DND-41 (cell line): ENCODE measurements around the gene ANKRD6.

Experiments used
- ATAC-seq: fragments of 200-7000 bp; cut with Tn5 transposase; 3 replicates; pipeline ENCODE4 v1.9.1; 2021; ENCODE audit warnings: low read depth; ENCODE audit not compliant: insufficient read depth
- DNase-seq: peaks from one replicate; pipeline ENCODE4 v3.0.0-alpha.2; 2020
- H2AFZ ChIP-seq: 2 replicates; pipeline ENCODE4 v1.6.0; 2012; ENCODE audit warnings: low read depth, low read length
- H3K27ac ChIP-seq: 2 replicates; pipeline ENCODE4 v1.5.1; 2012; ENCODE audit warnings: low read length, inconsistent platforms
- H3K27me3 ChIP-seq: fragments of 200-600 bp; sonication (generic); 2 replicates; pipeline ENCODE4 v1.6.0; 2012; ENCODE audit warnings: low read length, mild to moderate bottlenecking, inconsistent platforms; ENCODE audit not compliant: insufficient read depth, poor library complexity
- H3K36me3 ChIP-seq: 2 replicates; pipeline ENCODE4 v1.5.1; 2012; ENCODE audit warnings: low read length, inconsistent platforms; ENCODE audit not compliant: insufficient read depth
- H3K4me1 ChIP-seq: 2 replicates; pipeline ENCODE4 v1.5.1; 2012; ENCODE audit warnings: mild to moderate bottlenecking, low read length; ENCODE audit not compliant: insufficient read depth
- H3K4me2 ChIP-seq: 2 replicates; pipeline ENCODE4 v1.6.0; 2012; ENCODE audit warnings: mild to moderate bottlenecking, moderate library complexity, low read length, inconsistent platforms; ENCODE audit not compliant: insufficient read depth
- H3K4me3 ChIP-seq, 2 experiments: fragments of 200-600 bp in 1 of 2; shearing (Covaris generic) in 1 of 2; 2 replicates each; pipeline ENCODE4 v1.5.1; 2012 to 2016; ENCODE audit warnings: inconsistent platforms in 2 of 2, low read length in 2 of 2, mild to moderate bottlenecking in 2 of 2, low read depth in 1 of 2, moderate library complexity in 1 of 2
- H3K79me2 ChIP-seq: 2 replicates; pipeline ENCODE4 v1.6.0; 2012; ENCODE audit warnings: low read length, inconsistent platforms; ENCODE audit not compliant: insufficient read depth
- H3K9ac ChIP-seq: 2 replicates; pipeline ENCODE4 v1.6.0; 2012; ENCODE audit warnings: low read depth, mild to moderate bottlenecking, inconsistent platforms, low read length, moderate library complexity
- H3K9me3 ChIP-seq: 2 replicates; pipeline ENCODE4 v1.5.1; 2012; ENCODE audit warnings: low read length, moderate library complexity, mild to moderate bottlenecking, inconsistent platforms; ENCODE audit not compliant: insufficient read depth, severe bottlenecking
- H4K20me1 ChIP-seq: 2 replicates; pipeline ENCODE4 v1.6.0; 2012; ENCODE audit warnings: low read length; ENCODE audit not compliant: insufficient read depth
- CTCF ChIP-seq: IDR thresholded peaks from 2 replicates; pipeline ENCODE4 v1.5.1; 2012; ENCODE audit warnings: borderline replicate concordance, low read length, moderate library complexity, mild to moderate bottlenecking; ENCODE audit not compliant: poor library complexity, severe bottlenecking; ENCODE audit errors: extremely low read depth
- EZH2 ChIP-seq: IDR thresholded peaks from 3 replicates; pipeline ENCODE4 v1.6.1; 2012; ENCODE audit warnings: borderline replicate concordance, low read depth, mild to moderate bottlenecking, moderate library complexity, low read length, inconsistent platforms; ENCODE audit not compliant: severe bottlenecking

The ANKRD6 gene

GRCh38 chr6:89400050-89400449 is 32.9 kb upstream of the ANKRD6 start:
- Histone ChIP-seq H2AFZ (no peak overlapping the region), H3K79me2 (peaks cover 95% of the 10 kb centered on the region), H3K4me2 (no peak overlapping the region), H3K27ac (no peak overlapping the region), H3K4me1 (no peaks in the 10 kb centered on the region), H3K4me3 (no peak overlapping the region), H3K27me3 (no peaks in the 10 kb centered on the region), H3K36me3 (peaks cover 9% of the 10 kb centered on the region; the same call in 1 of the 2 replicates), H3K9me3 (no peaks in the 10 kb centered on the region), H4K20me1 (peaks cover 60% of the 10 kb centered on the region), H3K9ac (no peak overlapping the region)
- ATAC-seq (no peak), DNase-seq (no peak)
- TF ChIP-seq CTCF (no peak), EZH2 (no peak)

DNA sequence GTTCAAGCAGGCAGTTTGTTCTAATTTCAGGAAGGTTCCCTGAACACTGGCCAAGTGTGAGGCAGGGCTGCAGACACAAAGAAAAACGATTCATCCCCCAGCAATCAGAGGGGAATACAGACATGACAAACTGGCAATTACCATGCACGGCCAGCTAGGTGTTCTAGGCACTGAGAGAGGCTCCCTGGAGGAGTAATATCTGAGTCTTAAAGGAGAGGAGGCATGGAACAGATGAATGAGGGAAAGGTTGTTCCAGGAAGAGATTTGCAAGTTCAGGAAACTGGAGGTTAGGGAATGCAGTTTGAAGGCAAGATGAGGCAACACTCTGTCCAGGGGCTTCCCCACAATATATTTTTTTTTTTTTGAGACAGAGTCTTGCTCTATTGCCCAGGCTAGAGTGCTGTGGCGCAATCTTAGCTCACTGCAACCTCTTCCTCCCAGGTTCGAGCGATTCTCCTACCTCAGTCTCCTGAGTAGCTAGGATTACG is 32.0 kb upstream of the ANKRD6 start:
- peaks cover 67% of the 10 kb centered on the region for H4K20me1 ChIP-seq
- H3K36me3 ChIP-seq, result peaks cover 8% of the 10 kb centered on the region; the same call in 1 of the 2 replicates
- no peak overlapping the region for H3K4me3 ChIP-seq
- ATAC-seq (no peak), DNase-seq (no peak)
- TF ChIP-seq CTCF (no peak), EZH2 (no peak)
- H3K79me2 ChIP-seq, result peaks cover 95% of the 10 kb centered on the region
- H3K9me3 ChIP-seq, result no peaks in the 10 kb centered on the region
- H3K27ac ChIP-seq, result no peak overlapping the region
- H3K9ac ChIP-seq, result no peak overlapping the region
- no peaks in the 10 kb centered on the region for H3K27me3 ChIP-seq
- H3K4me1 ChIP-seq, result peaks cover 3% of the 10 kb centered on the region
- H2AFZ ChIP-seq, result no peak overlapping the region
- H3K4me2 ChIP-seq, result no peak overlapping the region

- Histone ChIP-seq H3K4me1 (peaks cover 7% of the 10 kb centered on the region), H2AFZ (no peak overlapping the region), H3K4me2 (no peak overlapping the region), H3K4me3 (no peak overlapping the region), H3K9me3 (no peaks in the 10 kb centered on the region), H3K9ac (no peak overlapping the region), H3K79me2 (peaks cover 97% of the 10 kb centered on the region), H3K36me3 (0 out of 2 replicates have a peak, but pooled peaks cover 4% of the 10 kb centered on the region), H4K20me1 (peaks cover 83% of the 10 kb centered on the region), H3K27me3 (no peaks in the 10 kb centered on the region), H3K27ac (no peak overlapping the region)
- ATAC-seq (no peak), DNase-seq (no peak)
- no peak for TF ChIP-seq EZH2
- no peak for TF ChIP-seq CTCF
These were observed 30.2 kb upstream of the ANKRD6 start for GRCh38 chr6:89402776-89403175.
